PC-9 (cell line): Measurements from ENCODE around the gene ZNF592. TPM values are rescaled to one million over a fixed set of nuclear protein-coding genes. Genes with fewer than 3 reads are reported as not detected.

Experiments used
- BruUV-seq: library from RNA; stranded (reverse); fragments of 400-500 nt; replicated peaks from 2 replicates; lab custom pipeline; 2021; lab: Mats Ljungman, UMichigan
- CTCF ChIA-PET: fragments of 300-600 bp; sonication (Branson Sonifier 250); formaldehyde crosslinking; loops from one replicate; lab custom pipeline; 2022; ENCODE audit warnings: antibody characterized with exemption; lab: Charles Lee
- POLR2A ChIA-PET: fragments of 300-600 bp; sonication (Branson Sonifier 250); formaldehyde crosslinking; loops from one replicate; lab custom pipeline; 2022; ENCODE audit warnings: antibody characterized with exemption; ENCODE audit not compliant: unreplicated experiment; lab: Charles Lee
- DNase-seq, 2 experiments: peaks; one replicate each; pipeline versions ENCODE4 v3.0.0 to v3.0.0-alpha.2; 2015 to 2022; ENCODE audit warnings: mixed read lengths in 1 of 2
- H2AFZ ChIP-seq: fragments of 200-600 bp; sonication (generic); 2 replicates; pipeline ENCODE4 v1.8.1; 2017; ENCODE audit warnings: antibody characterized with exemption
- H3F3A ChIP-seq: fragments of 200-600 bp; sonication (generic); 2 replicates; pipeline ENCODE4 v1.8.1; 2017; ENCODE audit warnings: antibody characterized with exemption, mild to moderate bottlenecking, low read depth; ENCODE audit not compliant: insufficient read depth
- H3K27ac ChIP-seq: fragments of 200-600 bp; sonication (generic); 2 replicates; pipeline ENCODE4 v1.6.1; 2016; ENCODE audit warnings: mixed run types
- H3K27me3 ChIP-seq: fragments of 200-600 bp; sonication (generic); 2 replicates; pipeline ENCODE4 v1.6.1; 2016; ENCODE audit warnings: low read depth, mixed run types; ENCODE audit not compliant: insufficient read depth
- H3K36me3 ChIP-seq: fragments of 200-600 bp; sonication (generic); 2 replicates; pipeline ENCODE4 v1.6.1; 2016; ENCODE audit warnings: low read depth, mixed run types
- H3K4me1 ChIP-seq: fragments of 200-600 bp; sonication (generic); replicated peaks from 2 replicates; pipeline ENCODE4 v1.6.1; 2016; ENCODE audit warnings: mixed run types; ENCODE audit not compliant: insufficient read depth
- H3K4me2 ChIP-seq: fragments of 200-600 bp; sonication (generic); 2 replicates; pipeline ENCODE4 v1.6.1; 2017; ENCODE audit warnings: mixed run types
- H3K4me3 ChIP-seq: fragments of 200-600 bp; sonication (generic); 2 replicates; pipeline ENCODE4 v1.6.1; 2016; ENCODE audit warnings: mixed run types
- H3K79me2 ChIP-seq: fragments of 200-600 bp; sonication (generic); 2 replicates; pipeline ENCODE4 v1.6.1; 2017; ENCODE audit warnings: low read depth, mixed run types
- H3K9me2 ChIP-seq: fragments of 200-600 bp; sonication (generic); 2 replicates; pipeline ENCODE4 v1.8.1; 2017; ENCODE audit warnings: mild to moderate bottlenecking; ENCODE audit not compliant: insufficient read depth
- H3K9me3 ChIP-seq: fragments of 200-600 bp; sonication (generic); 2 replicates; pipeline ENCODE4 v1.8.1; 2016; ENCODE audit warnings: low read depth; ENCODE audit not compliant: insufficient read depth
- H4K20me1 ChIP-seq: fragments of 200-600 bp; sonication (generic); 2 replicates; pipeline ENCODE4 v1.8.1; 2017; ENCODE audit not compliant: insufficient read depth
- EZH2 ChIP-seq: fragments of 200-600 bp; sonication (generic); IDR thresholded peaks from 2 replicates; pipeline ENCODE4 v1.8.0; 2017; ENCODE audit warnings: antibody characterized with exemption, low read depth
- intact Hi-C: fragments of 100-400 bp; cut with micrococcal nuclease; formaldehyde crosslinking; loops from one replicate; pipeline ENCODE4 v1.10.0; 2022; ENCODE audit not compliant: unreplicated experiment
- total RNA-seq: library from RNA; stranded (reverse); gene quantifications from 2 replicates; pipeline ENCODE4 v1.2.3, GENCODE V29; 2021
- TF ChIP-seq, protein P1 (sequence below): fragments of 200-600 bp; sonication (generic); conservative IDR thresholded peaks from 2 replicates; pipeline ENCODE4 v1.6.1; 2017; ENCODE audit warnings: mixed run types, antibody characterized with exemption, mild to moderate bottlenecking, moderate library complexity

The ZNF592 gene
- total RNA-seq, 1 experiment from 2014 or later: 27.5 TPM

DNA sequence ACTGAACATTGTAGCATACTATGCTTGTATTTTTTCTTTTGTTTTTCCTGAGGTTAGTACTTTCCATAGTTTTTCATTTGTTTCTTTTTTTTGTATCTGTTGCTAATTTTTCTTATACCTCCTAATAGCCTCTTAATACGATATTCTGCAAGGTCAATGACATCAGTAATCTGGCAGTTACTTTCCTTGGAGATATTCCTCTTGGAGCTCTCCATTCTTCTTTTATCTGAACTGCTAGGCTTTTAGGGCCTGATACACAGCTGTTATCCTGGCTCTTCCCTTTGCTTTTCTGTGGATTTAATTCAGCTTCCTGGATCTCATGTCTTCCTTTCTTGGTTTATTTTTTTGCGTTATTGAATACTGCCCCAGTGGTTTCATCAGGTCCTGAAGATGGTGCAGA lies 81.6 kb downstream of the ZNF592 start:
- Histone ChIP-seq H3K9me2 (no peaks in the 10 kb centered on the region), H4K20me1 (no peaks in the 10 kb centered on the region), H3K4me3 (no peak overlapping the region), H3K27ac (no peak overlapping the region), H3K9me3 (no peaks in the 10 kb centered on the region), H3K79me2 (no peaks in the 10 kb centered on the region), H3K4me2 (no peak overlapping the region), H3K4me1 (peaks cover 40% of the 10 kb centered on the region), H3K36me3 (no peaks in the 10 kb centered on the region), H3K27me3 (no peaks in the 10 kb centered on the region), H3F3A (0 out of 2 replicates have a peak, but pooled peaks cover 19% of the 10 kb centered on the region), H2AFZ (no peak overlapping the region)
- intact Hi-C loops: no loop called here
- no peak for DNase-seq
- BruUV-seq: no TSS peak
- CTCF ChIA-PET: no interaction called here
- POLR2A ChIA-PET: no interaction called here
- no peak for TF ChIP-seq EZH2
- TF ChIP-seq, protein P1, sequence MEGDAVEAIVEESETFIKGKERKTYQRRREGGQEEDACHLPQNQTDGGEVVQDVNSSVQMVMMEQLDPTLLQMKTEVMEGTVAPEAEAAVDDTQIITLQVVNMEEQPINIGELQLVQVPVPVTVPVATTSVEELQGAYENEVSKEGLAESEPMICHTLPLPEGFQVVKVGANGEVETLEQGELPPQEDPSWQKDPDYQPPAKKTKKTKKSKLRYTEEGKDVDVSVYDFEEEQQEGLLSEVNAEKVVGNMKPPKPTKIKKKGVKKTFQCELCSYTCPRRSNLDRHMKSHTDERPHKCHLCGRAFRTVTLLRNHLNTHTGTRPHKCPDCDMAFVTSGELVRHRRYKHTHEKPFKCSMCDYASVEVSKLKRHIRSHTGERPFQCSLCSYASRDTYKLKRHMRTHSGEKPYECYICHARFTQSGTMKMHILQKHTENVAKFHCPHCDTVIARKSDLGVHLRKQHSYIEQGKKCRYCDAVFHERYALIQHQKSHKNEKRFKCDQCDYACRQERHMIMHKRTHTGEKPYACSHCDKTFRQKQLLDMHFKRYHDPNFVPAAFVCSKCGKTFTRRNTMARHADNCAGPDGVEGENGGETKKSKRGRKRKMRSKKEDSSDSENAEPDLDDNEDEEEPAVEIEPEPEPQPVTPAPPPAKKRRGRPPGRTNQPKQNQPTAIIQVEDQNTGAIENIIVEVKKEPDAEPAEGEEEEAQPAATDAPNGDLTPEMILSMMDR: no peak

DNA sequence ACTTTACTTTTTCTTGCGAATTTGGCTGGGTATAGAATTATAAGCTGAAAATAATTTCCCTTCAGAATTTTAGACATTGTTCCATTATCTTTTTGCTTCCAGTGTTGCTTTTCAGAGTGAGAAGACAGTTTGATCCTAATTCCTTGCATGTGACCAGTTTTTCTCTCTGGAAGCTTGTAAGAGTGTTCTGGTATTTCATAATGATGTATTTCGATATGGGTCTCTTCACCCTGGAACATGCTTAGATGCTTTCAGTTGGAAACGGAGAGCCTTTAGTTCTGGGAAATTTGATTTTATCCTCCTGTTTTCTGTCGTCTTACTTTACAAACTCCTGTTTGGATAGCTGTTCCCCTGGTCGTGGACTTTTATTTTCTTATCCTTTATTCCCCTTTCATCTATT lies 82.6 kb downstream of the ZNF592 start:
- no peaks in the 10 kb centered on the region for H3K79me2 ChIP-seq
- no peak overlapping the region for H2AFZ ChIP-seq
- H3K4me3 ChIP-seq: no peak overlapping the region
- 0 out of 2 replicates have a peak, but pooled peaks cover 16% of the 10 kb centered on the region for H3F3A ChIP-seq
- H3K4me2 ChIP-seq: no peak overlapping the region
- no TSS peak for BruUV-seq
- H3K9me3 ChIP-seq: no peaks in the 10 kb centered on the region
- POLR2A ChIA-PET: no interaction called here
- TF ChIP-seq, protein P1: no peak
- no peak for TF ChIP-seq EZH2
- DNase-seq: no peak
- H3K36me3 ChIP-seq: no peaks in the 10 kb centered on the region
- H3K4me1 ChIP-seq: peaks cover 41% of the 10 kb centered on the region
- H3K27ac ChIP-seq: no peak overlapping the region
- intact Hi-C loops: no loop called here
- no peaks in the 10 kb centered on the region for H3K9me2 ChIP-seq
- H4K20me1 ChIP-seq: no peaks in the 10 kb centered on the region
- no peaks in the 10 kb centered on the region for H3K27me3 ChIP-seq
- CTCF ChIA-PET: no interaction called here

DNA sequence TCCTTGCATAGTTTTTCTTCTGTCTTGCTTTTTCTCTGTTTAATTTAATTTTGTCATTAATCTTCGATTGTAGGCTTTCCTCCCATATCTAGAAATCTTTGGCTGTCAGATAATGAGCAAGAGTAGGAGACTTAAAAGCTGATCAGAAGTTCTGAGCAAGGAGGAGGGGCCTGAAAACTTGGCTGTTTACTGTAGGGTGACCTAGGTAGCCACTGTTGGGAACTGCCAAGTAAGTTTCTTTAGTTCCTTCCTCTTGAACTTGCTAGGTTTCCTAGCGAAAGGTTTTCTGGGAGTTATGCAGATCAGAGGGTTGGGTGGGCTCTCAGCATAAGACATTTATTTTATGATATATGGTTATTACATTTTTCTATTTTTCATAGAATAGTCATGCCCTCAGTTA lies 83.2 kb downstream of the ZNF592 start:
- Histone ChIP-seq H3K9me2 (no peaks in the 10 kb centered on the region), H2AFZ (no peak overlapping the region), H3F3A (0 out of 2 replicates have a peak, but pooled peaks cover 16% of the 10 kb centered on the region), H3K4me3 (no peak overlapping the region), H3K36me3 (no peaks in the 10 kb centered on the region), H3K4me1 (peaks cover 35% of the 10 kb centered on the region), H3K4me2 (no peak overlapping the region), H3K27me3 (no peaks in the 10 kb centered on the region), H3K9me3 (no peaks in the 10 kb centered on the region), H4K20me1 (no peaks in the 10 kb centered on the region), H3K27ac (no peak overlapping the region), H3K79me2 (no peaks in the 10 kb centered on the region)
- no peak for DNase-seq
- TF ChIP-seq, protein P1: no peak
- no peak for TF ChIP-seq EZH2
- ChIA-PET POLR2A (no interaction called here), CTCF (no interaction called here)
- BruUV-seq: no TSS peak
- intact Hi-C loops: no loop called here
